Activated T-helper 1 cell treated with Interleukin-2 at 50 U/mL for 16 hours (primary cell): ENCODE measurements around the gene SRPX2.

ENCODE experiments used
- DNase-seq: peaks from one replicate; pipeline ENCODE4 v3.0.0-alpha.2; 2020; ENCODE audit warnings: low read depth

Gene SRPX2

GRCh38 chrX:100650841-100651240 lies 6.8 kb downstream of the SRPX2 start:
- DNase-seq = no peak

GRCh38 chrX:100652266-100652665 lies 8.3 kb downstream of the SRPX2 start:
- DNase-seq = no peak

GRCh38 chrX:100654261-100654660 lies 10.3 kb downstream of the SRPX2 start:
- no peak for DNase-seq

- no peak for DNase-seq
Observed at GRCh38 chrX:100658941-100659381, 15.0 kb downstream of the SRPX2 start.

- DNase-seq = no peak
Observed at GRCh38 chrX:100659431-100660137, 15.6 kb downstream of the SRPX2 start.

- no peak for DNase-seq
Observed at GRCh38 chrX:100662170-100662569, 18.2 kb downstream of the SRPX2 start.

GRCh38 chrX:100662796-100663195 lies 18.8 kb downstream of the SRPX2 start:
- DNase-seq = no peak

GRCh38 chrX:100663642-100664041 lies 19.6 kb downstream of the SRPX2 start:
- DNase-seq = no peak

- no peak for DNase-seq
Observed at GRCh38 chrX:100672966-100673365, 29.0 kb downstream of the SRPX2 start.

GRCh38 chrX:100673397-100673953 lies 29.5 kb downstream of the SRPX2 start:
- DNase-seq = no peak

GRCh38 chrX:100674705-100675104 lies 30.7 kb downstream of the SRPX2 start:
- DNase-seq = no peak

GRCh38 chrX:100677611-100678181 lies 33.7 kb downstream of the SRPX2 start:
- DNase-seq = no peak

- no peak for DNase-seq
Observed at GRCh38 chrX:100680756-100681155, 36.8 kb downstream of the SRPX2 start.

- DNase-seq = no peak
Observed at GRCh38 chrX:100681599-100681998, 37.6 kb downstream of the SRPX2 start.

- no peak for DNase-seq
Observed at GRCh38 chrX:100682939-100683338, 38.9 kb downstream of the SRPX2 start.

GRCh38 chrX:100685284-100685996 lies 41.4 kb downstream of the SRPX2 start:
- DNase-seq = peak; percentile 24

GRCh38 chrX:100685997-100686305 lies 42.0 kb downstream of the SRPX2 start:
- DNase-seq = no peak

- DNase-seq = no peak
Observed at GRCh38 chrX:100687128-100687527, 43.1 kb downstream of the SRPX2 start.

- DNase-seq = no peak
Observed at GRCh38 chrX:100687546-100687945, 43.5 kb downstream of the SRPX2 start.

- no peak for DNase-seq
Observed at GRCh38 chrX:100695302-100695701, 51.3 kb downstream of the SRPX2 start.

- no peak for DNase-seq
Observed at GRCh38 chrX:100695991-100696390, 52.0 kb downstream of the SRPX2 start.

GRCh38 chrX:100696699-100697351 lies 52.8 kb downstream of the SRPX2 start:
- no peak for DNase-seq

- no peak for DNase-seq
Observed at GRCh38 chrX:100698551-100698950, 54.6 kb downstream of the SRPX2 start.
